GF-D8 (cell line): ENCODE data around the gene GET4.
A peak's percentile ranks its signal among the peaks of the same experiment; 100 is the strongest.
"Not testable (repeated sequence)": the region's sequence is repeated elsewhere in the genome, so short reads cannot be mapped to it uniquely, and the experiment has no call there.

Experiments used
- DNase-seq: peaks from one replicate; lab custom pipeline; 2025; lab: John Stamatoyannopoulos, UW

GET4 gene

DNA sequence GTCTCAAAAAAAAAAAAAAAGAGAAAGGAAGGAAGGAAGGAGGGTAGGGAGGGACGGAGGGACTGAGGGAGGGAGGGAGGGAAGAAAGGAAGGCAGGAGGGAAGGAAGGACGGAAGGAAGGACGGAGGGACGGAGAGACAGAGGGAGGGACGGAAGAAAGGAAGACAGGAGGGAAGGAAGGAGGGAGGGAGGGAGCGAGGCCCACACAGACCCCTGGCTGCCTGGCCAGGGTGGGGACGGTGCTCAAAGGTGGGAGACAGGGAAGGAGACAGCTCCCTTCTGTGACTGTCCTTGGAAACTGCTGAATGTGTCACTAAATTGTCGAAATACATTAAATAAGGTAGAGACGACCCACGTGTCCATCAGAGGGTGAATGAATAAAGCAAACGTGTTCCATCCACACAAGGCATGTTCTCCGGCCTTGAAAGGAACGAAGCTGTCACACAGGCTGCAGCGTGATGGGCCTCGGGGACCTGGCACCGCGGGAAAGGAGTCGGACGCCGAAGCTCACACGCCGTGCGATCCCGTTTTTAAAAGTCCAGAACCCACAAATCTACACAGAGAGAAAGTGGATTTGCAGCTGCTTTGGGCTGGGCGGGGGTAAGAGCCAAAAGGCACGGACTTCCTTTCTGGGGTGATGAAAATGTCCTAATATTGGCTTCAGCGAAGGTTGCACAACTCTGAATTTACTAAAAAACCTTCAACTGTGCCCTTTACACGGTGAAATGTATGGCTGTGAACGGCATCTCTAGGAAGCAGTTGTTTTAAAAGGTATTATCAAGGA lies 54.8 kb downstream of the GET4 start:
- DNase-seq = peak; percentile 65

DNA sequence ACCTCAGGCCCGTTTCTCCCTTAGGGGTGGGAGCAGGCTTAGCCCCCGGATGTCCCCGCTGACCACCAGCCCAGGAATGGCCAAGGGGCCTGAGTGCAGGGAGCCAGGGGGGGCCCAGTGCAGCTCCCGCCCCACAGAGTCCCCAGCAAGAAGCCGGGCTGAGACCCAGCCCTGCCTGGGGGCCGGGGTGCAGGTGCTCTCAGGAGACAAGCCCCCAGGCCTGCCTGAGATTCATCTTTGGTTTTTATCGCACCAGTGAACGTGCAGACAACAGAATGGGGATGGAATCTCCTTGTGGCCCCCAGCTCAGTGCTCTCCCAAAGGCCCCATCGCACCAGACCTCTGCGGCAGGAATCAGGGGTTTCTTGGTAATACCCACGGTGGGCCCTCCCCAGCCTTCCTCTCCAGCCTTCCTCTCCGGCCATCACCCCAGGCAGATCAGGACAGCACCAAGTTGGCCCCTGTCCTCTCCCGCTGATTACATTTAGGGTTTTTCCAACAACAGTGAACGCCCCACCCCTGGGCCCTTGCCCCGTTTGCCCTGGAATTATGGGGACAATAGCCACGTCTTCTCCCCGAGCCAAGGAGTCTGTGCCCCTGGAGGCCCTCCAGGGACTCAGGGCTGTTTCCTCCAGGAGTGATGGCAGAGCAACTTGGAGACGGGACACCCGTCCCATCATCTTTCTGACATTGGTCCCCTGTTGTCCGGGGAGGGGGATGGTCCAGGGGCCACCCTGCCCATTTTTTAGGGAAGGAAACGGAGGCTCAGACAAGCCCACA lies 55.7 kb downstream of the GET4 start:
- DNase-seq = no peak

DNA sequence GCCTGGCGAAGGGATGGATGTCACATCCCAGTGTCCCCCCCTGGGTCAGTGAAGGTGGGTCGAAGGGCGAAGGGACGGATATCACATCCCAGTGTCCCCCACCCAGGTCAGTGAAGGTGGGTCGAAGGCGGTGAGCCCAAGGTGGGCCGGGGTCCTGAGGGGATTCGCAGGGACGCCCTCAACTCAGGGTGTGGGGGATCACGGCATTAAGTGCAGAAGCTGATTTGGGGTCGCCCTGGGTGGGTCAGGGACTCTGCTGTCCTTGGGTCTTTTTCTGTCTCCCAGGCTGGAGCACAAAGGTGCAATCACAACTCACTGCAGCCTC lies 56.3 kb downstream of the GET4 start:
- no peak for DNase-seq

DNA sequence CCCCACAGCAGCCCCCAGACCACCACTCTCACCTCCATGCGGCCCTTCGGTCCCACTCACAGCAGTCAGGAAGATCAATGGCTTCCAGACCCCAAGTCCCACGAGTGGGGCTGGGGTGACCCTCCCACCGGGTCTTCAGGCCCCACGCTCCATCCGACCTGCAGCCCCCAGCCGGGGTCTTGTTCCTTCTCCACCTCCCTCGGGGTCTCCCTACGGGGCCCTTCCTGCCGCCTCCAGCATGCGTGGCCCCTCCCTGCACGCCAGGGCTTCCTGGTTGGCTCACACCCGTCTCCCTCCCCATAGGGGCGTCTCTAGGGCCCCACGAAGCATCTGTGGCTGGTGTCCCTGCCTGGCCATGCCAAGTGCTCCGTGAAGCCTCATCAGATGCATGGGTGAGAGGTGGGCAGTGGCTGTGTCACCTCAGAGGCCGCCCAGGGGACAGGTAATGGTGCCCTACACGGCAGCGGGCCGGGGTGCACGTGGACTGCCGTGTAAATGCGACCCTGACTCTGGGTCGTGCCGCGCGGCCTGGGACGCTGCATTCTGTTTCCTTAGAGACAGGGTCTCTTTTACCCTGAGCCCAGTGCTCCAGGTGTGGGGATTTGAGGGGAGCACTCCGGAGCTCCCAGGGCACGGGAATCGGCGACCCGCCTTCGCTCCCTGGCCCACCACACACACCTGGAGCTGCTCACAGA lies 58.3 kb downstream of the GET4 start:
- DNase-seq = no peak

DNA sequence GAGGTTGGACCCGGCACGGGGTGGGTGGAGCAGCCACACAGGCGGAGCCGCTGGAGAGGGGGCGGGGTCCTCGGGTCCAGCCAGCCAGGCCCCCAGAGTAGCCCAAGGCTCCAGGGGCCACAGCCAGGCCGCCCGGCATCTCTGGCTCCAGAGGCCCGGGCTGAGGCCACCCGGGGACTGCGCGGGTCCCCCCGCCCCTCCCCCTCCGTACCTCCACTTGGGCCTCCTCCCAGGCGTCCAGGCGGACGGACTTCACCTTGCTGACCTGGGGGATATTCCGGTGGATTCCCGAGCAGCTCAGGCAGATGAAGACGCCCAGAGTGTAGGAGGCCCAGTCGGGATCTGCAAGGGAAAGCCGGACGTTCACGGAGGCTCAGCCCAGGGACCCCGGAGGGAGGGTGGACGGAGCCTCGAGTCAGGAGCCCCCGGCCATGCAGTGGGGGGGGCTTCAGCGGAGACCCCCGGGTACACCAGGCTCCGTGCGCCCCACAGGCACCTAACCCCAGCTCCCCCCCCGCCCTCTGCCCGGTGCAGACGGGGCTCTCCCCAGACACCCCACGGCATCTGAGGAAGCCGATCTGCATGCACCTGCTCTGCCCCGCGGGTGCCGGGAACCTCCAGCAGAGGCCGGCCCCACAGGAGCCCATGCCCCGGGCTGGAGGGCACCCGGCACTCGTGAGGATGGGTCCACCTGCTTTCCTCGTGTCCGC lies 59.0 kb downstream of the GET4 start:
- no peak for DNase-seq

DNA sequence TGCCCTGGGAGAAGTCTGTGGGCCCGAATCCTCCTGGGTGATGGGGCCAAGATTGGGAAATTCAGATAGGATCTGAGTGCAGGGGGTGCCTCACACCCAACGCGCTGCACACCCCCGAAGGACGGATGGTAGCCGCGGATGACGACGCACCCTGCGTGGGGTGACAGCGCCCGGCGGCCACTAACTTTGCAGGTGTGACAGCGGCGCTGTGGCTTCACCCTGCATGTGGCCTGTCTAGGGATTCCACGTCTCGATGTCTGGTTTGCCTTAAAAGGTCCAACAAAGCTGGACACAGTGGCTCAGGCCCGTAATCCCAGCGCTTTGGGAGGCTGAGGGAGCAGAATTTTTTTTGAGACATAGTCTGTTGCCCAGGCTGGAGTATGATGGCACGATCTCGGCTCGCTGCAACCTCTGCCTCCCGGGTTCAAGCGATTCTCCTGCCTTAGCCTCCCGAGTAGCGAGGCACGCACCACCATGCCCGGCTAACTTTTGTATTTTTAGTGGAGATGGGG lies 59.6 kb downstream of the GET4 start:
- DNase-seq = no peak

DNA sequence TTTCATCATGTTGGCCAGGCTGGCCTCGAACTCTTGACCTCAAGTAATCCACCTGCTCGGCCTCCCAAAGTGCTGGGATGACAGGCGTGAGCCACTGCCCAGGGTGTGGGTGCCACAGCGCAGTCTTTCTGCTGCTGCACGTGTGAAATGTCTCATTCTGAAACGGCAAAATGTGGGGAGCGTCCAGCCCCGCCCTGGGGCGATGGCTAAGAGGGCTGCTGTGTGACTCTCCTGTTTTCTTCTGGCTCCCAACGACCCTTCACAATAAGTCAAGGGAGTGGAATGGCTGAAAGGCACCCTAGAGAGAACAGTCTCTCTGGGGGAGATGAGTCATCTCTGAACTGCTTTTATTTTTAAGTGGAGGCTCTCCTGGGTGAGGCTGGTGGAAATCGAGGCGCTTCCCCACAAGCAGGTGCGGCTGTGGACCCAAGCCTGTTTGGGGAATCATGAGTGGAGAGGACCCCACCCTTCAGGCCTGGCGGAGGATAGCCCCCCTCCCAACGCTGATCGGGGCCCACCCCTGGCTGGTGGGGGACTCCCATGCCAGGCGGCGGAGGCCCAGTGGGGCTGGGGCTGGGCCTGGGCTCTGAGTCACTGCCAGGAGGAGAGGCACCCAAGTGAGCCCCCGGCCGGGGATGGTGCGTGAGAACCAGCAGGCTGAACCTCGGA lies 60.2 kb downstream of the GET4 start:
- DNase-seq = no peak

DNA sequence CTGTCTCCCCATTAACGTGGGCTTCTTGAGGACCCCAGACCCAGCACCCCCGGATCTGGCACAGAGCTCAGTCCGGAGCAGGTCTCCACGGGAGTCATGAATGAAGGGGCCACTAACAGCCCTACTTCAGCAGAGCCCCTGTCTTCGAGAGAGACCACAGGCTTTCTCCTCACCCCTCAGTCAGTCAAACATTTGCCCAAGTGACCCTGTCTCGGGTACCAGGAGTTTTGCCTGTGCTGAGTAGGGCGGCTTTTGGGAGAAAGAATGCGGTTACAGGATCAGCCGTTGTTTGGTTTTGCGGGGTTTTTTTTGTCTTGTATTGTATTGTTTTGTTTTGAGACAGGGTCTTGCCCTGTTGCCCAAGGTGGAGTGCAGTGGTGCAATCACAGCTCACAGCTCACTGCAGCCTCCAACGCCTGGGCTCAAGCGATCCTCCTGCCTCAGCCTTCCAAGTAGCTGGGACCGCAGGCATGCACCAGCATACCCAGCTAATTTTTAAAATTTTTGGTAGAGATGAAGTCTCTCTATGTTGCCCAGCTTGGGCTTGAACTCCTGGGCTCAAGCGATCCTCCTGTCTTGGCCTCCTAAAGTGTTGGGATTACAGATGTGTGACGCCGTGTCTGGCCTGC lies 61.6 kb downstream of the GET4 start:
- DNase-seq = no peak

DNA sequence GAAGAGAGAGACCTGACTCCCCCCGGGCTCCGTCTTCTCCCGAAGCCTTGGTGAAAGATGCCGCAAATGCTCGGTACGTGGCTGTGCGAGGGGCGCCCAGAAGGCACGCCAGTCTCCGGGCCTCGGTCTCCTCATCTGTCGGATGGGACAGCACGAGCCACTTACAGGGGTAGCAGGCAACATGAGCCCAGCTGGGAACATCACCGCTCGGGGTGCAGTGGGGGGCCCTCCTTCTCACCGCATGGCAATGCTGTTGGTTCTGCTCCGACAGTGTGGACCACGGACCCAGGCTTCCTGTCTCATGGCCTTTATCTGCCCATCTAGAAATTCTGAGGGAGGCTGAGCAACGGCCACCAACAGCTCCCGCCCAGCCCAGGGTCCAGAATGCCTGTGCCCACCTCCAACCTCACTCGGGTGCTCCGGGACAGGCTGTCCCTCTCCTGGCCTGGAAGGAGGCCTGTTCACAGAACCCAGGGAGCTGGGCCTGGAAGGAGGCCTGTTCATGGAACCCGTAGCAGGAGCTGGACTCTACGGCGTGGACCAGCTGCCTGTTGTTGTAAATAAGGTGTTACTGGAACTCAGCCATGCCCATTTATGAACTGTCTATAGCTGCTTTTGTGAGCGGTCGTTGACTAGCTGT lies 62.3 kb downstream of the GET4 start:
- DNase-seq = no peak

DNA sequence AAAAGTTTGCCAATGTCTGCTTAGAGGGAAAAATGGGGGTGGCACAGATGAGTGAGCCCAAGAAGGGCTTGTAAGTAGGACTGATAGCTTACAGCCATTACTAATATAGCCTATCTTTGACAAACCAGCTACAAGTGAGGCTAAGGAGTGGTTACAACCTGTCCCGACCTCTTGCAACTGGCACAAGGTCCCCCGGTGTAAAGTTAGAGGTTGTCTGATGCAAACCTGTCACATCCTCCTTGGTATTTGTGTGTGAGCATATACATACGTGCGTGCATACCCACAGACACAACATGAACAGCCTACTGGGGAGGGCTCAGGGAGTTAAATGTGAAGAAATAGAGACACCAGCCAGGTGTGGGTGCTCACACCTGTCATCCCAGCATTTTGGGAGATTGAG lies 63.5 kb downstream of the GET4 start:
- no peak for DNase-seq

DNA sequence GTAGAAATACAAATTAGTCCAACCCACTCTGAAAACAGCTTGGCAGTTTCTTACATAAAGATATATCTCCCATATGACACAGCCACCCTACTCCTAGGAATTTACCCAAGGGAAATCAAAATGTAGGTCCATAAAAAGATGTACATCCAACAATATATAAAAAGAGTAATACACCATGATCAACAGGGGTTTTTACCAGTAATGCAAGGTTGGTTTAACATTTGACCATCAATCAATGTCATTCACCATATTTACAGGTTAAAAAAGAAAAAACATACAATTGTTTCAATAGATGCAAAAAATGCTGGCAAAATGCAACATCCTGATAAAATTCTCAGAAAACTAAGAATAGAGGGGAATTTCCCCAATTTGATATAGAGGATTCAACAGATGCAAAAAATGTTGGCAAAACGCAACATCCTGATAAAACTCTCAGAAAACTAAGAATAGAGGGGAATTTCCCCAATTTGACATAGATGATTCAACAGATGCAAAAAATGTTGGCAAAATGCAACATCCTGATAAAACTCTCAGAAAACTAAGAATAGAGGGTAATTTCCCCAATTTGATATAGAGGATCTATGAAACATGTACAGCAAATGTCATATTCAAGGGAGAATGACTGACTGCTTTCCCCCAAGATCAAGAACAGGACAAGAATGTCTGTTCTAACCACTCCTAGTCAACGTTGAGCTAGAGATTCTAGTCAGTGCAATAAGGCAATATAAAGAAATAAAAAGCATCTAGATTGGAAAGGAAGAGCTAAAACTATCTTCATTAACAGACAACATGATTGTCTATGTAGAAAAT lies 64.5 kb downstream of the GET4 start:
- no peak for DNase-seq

DNA sequence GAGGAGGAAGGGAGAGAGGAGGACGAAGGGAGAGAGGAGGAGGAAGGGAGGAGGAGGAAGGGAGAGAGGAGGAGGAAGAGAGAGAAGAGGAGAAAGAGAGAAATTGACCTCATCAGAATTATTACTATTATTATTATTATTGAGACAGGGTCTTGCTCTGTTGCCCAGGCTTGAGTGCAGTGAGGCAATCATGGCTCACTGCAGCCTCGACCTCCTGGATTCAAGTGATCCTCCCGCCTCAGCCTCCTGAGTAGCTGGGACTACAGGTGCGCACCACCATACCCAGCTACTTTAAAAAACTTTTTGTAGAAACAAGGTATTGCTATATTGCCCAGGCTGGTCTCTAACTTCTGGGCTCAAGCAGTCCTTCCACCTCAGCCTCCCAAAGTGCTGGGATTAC lies 67.4 kb downstream of the GET4 start:
- DNase-seq = not testable (repeated sequence)

DNA sequence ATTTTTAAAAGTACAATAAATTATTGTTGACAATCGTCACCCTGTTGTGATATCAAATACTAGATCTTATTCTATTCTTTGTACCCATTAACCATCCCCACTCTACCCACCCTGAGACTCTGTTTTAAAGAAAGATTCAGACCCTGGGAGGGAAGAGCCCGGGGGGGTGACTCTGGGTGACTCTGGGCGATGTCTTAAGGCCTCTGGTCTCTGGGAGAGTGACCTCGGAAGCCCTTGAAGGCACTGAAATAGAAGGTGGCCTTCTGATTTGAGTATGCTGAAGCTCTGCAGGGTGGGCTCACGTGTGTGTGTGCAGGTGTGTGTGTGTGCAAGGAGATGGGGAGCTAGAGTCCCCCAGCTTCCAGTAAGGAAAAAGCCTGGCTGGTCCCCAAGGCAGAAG lies 68.4 kb downstream of the GET4 start:
- DNase-seq = no peak

DNA sequence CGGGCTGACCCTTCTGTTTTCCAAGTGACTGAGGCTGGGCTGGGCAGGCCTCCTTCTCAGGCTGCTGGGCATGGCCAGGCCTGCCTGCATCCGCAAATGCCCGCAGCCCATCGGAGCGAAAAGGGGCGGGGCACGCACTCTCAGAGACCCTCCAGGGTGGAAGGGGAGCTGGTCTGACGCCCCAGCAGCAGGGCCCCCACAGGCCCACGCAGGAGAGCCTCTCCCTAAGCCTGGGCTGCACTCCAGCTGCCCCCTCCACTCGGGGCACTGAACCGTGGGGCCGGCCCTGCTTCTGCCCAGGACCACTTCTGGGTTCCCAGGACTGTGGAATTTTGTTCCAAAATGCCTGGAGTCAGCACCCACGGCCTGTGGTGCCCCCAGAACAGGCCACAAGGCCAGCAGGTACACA lies 68.8 kb downstream of the GET4 start:
- no peak for DNase-seq

DNA sequence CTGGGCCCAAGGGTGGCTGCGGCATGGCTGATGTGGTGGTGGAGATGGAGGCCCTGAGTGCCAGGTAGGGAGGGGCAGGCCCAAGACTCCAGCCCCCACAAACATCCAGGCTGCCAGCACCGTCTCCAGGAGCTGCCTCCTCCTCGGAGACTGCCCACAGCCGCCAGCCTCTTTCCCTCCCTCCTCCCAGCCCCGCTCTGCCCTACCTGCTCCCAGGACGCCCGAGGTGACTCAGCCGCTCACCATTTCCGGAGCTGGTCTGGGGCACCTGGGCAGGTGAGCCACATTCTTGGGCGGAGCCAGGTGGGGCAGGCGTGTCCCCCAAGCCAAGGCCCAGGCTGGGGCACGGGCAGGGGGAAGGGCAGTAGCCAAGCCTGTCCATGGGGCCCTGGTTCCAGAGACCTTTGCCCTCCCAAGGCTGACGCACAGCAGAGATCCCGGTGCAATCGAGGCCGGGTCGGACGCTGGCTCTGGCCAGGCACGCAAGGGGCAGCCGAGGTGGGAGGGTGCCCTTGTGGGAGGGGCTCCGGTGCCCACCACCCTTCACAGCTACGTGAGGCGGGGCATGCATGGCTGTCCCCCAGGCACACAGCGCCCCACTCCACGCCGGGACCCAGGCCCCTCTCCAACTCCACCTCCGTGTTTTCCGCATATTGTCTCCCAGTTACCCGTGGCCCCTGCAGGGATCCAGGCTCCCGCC lies 69.4 kb downstream of the GET4 start:
- no peak for DNase-seq
